Large intestine (tissue), 3 donors: ENCODE results near the gene RBM48. TPM values are rescaled to one million over a fixed set of nuclear protein-coding genes. Genes with fewer than 3 reads are reported as not detected.
"Not testable (repeated sequence)": the region's sequence is repeated elsewhere in the genome, so short reads cannot be mapped to it uniquely, and the experiment has no call there.

Experiments used
- DNase-seq, 2 donors: peaks; one replicate each; pipeline versions ENCODE4 v3.0.0 to v3.0.0-alpha.2; 2013
- H3K27ac ChIP-seq: one replicate; pipeline ENCODE4 v1.5.1; 2013; ENCODE audit warnings: low read length
- H3K27me3 ChIP-seq: 2 replicates; pipeline ENCODE4 v1.6.1; 2013; ENCODE audit warnings: low read length; ENCODE audit not compliant: control insufficient read depth, insufficient read depth
- H3K36me3 ChIP-seq: 2 replicates; pipeline ENCODE4 v1.6.1; 2013; ENCODE audit warnings: low read length; ENCODE audit not compliant: control insufficient read depth, insufficient read depth
- H3K4me1 ChIP-seq: one replicate; pipeline ENCODE4 v1.6.1; 2013; ENCODE audit warnings: low read length; ENCODE audit not compliant: control insufficient read depth, insufficient read depth
- H3K4me3 ChIP-seq: one replicate; pipeline ENCODE4 v1.5.1; 2013; ENCODE audit warnings: low read length
- H3K9me3 ChIP-seq: one replicate; pipeline ENCODE4 v1.6.1; 2013; ENCODE audit warnings: mild to moderate bottlenecking, low read depth, low read length, moderate library complexity; ENCODE audit not compliant: control insufficient read depth
- WGBS: methylation state at CpG from one replicate; pipeline ENCODE4 v1.1.5; 2013; ENCODE audit warnings: low lambda C conversion rate; ENCODE audit not compliant: insufficient coverage; 5-methylcytosine and 5-hydroxymethylcytosine counted together
- polyA plus RNA-seq: library from polyadenylated mRNA; unstranded; fragments of 120-200 nt; gene quantifications from one replicate; pipeline ENCODE4 v1.2.1, GENCODE V29; 2013

Gene RBM48
- polyA plus RNA-seq, 1 donor, result 14.3 TPM

GRCh38 chr7:92528958-92529264 is 316 bp downstream of the RBM48 start:
- DNase-seq, result no peak
- no CpG with 5 or more reads among the region's 13 CpGs for WGBS

GRCh38 chr7:92534572-92534971 is 6.0 kb downstream of the RBM48 start:
- Histone ChIP-seq H3K9me3 (no peaks in the 10 kb centered on the region), H3K36me3 (peaks cover 66% of the 10 kb centered on the region), H3K4me1 (no peaks in the 10 kb centered on the region), H3K4me3 (no peak overlapping the region), H3K27me3 (no peaks in the 10 kb centered on the region), H3K27ac (no peak overlapping the region)
- WGBS, result 95% methylated on average over 3 of the region's 9 CpGs
- DNase-seq, result no peak

More at GRCh38 chr7:92528958-92529264, 316 bp downstream of the RBM48 start:
- H3K4me1 ChIP-seq, result peaks cover 5% of the 10 kb centered on the region
- H3K4me3 ChIP-seq, result peak overlapping the region; percentile 80
- peak overlapping the region; percentile 67 for H3K27ac ChIP-seq
- H3K27me3 ChIP-seq, result no peaks in the 10 kb centered on the region
- no peaks in the 10 kb centered on the region for H3K9me3 ChIP-seq
- H3K36me3 ChIP-seq, result peaks cover 29% of the 10 kb centered on the region

DNA sequence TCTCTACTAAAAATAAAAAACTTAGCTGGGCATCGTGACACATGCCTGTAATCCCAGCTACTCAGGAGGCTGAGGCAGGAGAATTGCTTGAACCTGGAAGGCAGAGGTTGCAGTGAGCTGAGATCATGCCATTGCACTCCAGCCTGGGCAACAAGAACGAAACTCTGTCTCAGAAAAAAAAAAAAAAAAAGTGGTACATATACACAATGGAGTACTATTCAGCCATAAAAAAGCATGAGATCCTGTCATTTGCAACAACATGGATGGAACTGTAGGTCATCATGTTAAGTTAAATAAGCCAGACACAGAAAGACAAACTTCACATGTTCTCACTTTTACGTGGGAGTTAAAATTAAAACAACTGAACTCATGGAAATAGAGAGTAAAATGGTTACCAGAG is 14.9 kb downstream of the RBM48 start:
- peaks cover 14% of the 10 kb centered on the region for H3K9me3 ChIP-seq
- 90% methylated on average over 2 of the region's 3 CpGs for WGBS
- H3K36me3 ChIP-seq, H3K27me3 ChIP-seq, H3K4me1 ChIP-seq, H3K4me3 ChIP-seq, H3K27ac ChIP-seq, DNase-seq: not testable (repeated sequence)

DNA sequence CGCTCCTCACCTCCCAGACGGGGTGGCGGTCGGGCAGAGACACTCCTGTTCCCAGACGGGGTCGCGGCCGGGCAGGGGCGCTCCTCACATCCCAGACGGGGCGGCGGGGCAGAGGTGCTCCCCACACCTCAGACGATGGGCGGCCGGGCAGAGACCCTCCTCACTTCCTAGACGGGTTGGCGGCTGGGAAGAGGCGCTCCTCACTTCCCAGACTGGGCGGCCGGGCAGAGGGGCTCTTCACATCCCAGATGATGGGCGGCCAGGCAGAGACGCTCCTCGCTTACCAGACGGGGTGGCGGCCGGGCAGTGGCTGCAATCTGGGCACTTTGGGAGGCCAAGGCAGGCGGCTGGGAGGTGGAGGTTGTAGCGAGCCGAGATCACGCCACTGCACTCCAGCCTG is 16.5 kb downstream of the RBM48 start:
- not testable (repeated sequence) for H3K27ac ChIP-seq
- no CpG with 5 or more reads among the region's 30 CpGs for WGBS
- peaks cover 14% of the 10 kb centered on the region for H3K9me3 ChIP-seq

GRCh38 chr7:92546856-92547497 is 18.4 kb downstream of the RBM48 start:
- Histone ChIP-seq H3K27me3 (no peaks in the 10 kb centered on the region), H3K36me3 (no peaks in the 10 kb centered on the region), H3K4me1 (no peaks in the 10 kb centered on the region), H3K9me3 (peaks cover 14% of the 10 kb centered on the region), H3K4me3 (no peak overlapping the region), H3K27ac (no peak overlapping the region)
- WGBS, result no CpG with 5 or more reads among the region's 17 CpGs
- DNase-seq, result no peak

More for the DNA sequence above, 16.5 kb downstream of the RBM48 start:
- H3K36me3 ChIP-seq, DNase-seq, H3K4me3 ChIP-seq, H3K27me3 ChIP-seq, H3K4me1 ChIP-seq: not testable (repeated sequence)

GRCh38 chr7:92547579-92547978 is 19.0 kb downstream of the RBM48 start:
- Histone ChIP-seq H3K4me3 (no peak overlapping the region), H3K36me3 (no peaks in the 10 kb centered on the region), H3K4me1 (no peaks in the 10 kb centered on the region), H3K27me3 (no peaks in the 10 kb centered on the region), H3K9me3 (peaks cover 14% of the 10 kb centered on the region), H3K27ac (no peak overlapping the region)
- DNase-seq, result no peak
- WGBS, result no CpG with 5 or more reads among the region's 6 CpGs

- Histone ChIP-seq H3K9me3 (peaks cover 11% of the 10 kb centered on the region), H3K4me1 (no peaks in the 10 kb centered on the region), H3K27ac (no peak overlapping the region), H3K4me3 (no peak overlapping the region), H3K36me3 (no peaks in the 10 kb centered on the region), H3K27me3 (no peaks in the 10 kb centered on the region)
- DNase-seq, result no peak
- WGBS, result 55% methylated on average over 2 of the region's 4 CpGs
Measured at GRCh38 chr7:92550194-92550593, 21.6 kb downstream of the RBM48 start.

- Histone ChIP-seq H3K27ac (no peak overlapping the region), H3K4me1 (no peaks in the 10 kb centered on the region), H3K36me3 (peaks cover 2% of the 10 kb centered on the region), H3K4me3 (no peak overlapping the region), H3K27me3 (no peaks in the 10 kb centered on the region), H3K9me3 (no peaks in the 10 kb centered on the region)
- no CpG with 5 or more reads among the region's 2 CpGs for WGBS
- no peak for DNase-seq
Measured at GRCh38 chr7:92557249-92557648, 28.7 kb downstream of the RBM48 start.

DNA sequence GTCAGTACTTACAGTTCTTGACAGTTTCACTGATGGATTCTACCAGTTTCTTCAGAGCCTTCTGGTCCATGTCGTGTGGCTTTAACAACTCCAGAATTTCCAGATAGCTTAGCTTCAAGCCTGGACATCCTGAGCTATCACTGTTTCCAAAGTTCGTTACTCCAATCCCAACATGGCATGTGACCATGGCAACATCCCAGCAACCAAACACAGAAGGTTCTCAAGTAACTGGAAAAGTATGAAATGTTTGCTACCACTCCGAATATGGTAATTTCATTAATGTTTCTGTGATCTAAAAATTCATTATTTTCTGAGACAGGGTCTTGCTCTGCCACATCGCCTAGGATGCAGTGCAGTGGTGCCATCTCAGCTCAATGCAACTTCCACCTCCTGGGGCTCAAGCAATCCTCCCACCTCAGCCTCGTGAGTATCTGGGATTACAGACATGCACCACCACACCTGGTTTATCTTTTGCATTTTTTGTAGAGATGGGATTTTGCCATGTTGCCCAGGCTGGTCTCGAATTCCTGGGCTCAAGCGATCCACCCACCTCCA is 29.3 kb downstream of the RBM48 start:
- Histone ChIP-seq H3K27me3 (no peaks in the 10 kb centered on the region), H3K27ac (no peak overlapping the region), H3K4me3 (no peak overlapping the region), H3K9me3 (no peaks in the 10 kb centered on the region), H3K36me3 (peaks cover 2% of the 10 kb centered on the region), H3K4me1 (no peaks in the 10 kb centered on the region)
- no CpG with 5 or more reads among the region's 7 CpGs for WGBS
- DNase-seq, result no peak

GRCh38 chr7:92560602-92561001 is 32.0 kb downstream of the RBM48 start:
- H3K27ac ChIP-seq, result no peak overlapping the region
- H3K27me3 ChIP-seq, result no peaks in the 10 kb centered on the region
- H3K4me3 ChIP-seq, result no peak overlapping the region
- no peaks in the 10 kb centered on the region for H3K9me3 ChIP-seq
- no peaks in the 10 kb centered on the region for H3K4me1 ChIP-seq
- H3K36me3 ChIP-seq, result peaks cover 15% of the 10 kb centered on the region
- DNase-seq, result no peak

DNA sequence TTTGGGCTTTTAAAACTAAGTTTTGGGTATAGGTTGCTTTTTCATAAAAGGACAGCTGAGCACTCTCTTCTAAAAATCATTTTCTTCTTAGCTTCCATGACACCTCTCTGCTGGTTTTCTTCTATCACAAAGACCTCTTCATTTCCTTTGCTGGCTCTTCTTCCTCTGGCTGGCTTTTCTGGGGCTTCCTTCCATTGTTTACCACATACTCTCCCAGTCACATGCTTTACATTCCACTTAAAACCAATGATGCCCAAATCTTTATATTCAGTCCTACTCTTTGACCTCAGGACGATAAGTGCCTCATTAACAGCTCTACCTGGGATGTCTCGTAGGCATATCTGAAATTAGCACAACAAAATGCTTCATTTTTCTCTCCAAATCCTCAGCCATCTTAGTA is 34.8 kb downstream of the RBM48 start:
- Histone ChIP-seq H3K27me3 (no peaks in the 10 kb centered on the region), H3K27ac (no peak overlapping the region), H3K4me1 (no peaks in the 10 kb centered on the region), H3K4me3 (no peak overlapping the region), H3K9me3 (no peaks in the 10 kb centered on the region), H3K36me3 (peaks cover 31% of the 10 kb centered on the region)
- WGBS, result no CpG with 5 or more reads among the region's 2 CpGs
- DNase-seq, result no peak
